Spleen (tissue), 7 donors: ENCODE results near the gene SEC24D.

Experiments used
- CTCF ChIP-seq, 11 experiments: fragments of 200-600 bp in 7 of 11; fragments of 450-650 bp in 4 of 11; sonication (generic) in 4 of 11; IDR thresholded peaks in 8 of 11; conservative IDR thresholded peaks in 3 of 11; 1 replicate in 7 of 11; 2 replicates in 4 of 11; pipeline versions ENCODE4 v1.4.0 to v1.8.0; 2016 to 2021; ENCODE audit warnings: antibody characterized with exemption in 11 of 11, inconsistent platforms in 4 of 11, mild to moderate bottlenecking in 1 of 11
- POLR2A ChIP-seq, 3 donors: fragments of 450-650 bp; IDR thresholded peaks; one replicate each; pipeline ENCODE4 v1.5.1; 2017; ENCODE audit warnings: antibody characterized with exemption in 3 of 3, mild to moderate bottlenecking in 1 of 3
- donor health status: DM: no; HTN: no; CAD: no; lungs with moderate emphysema.
- donor health status: DM: no; HTN: no; CAD: no.
- donor health status: DM: no; HTN: no; CAD: no.

GRCh38 chr4:118753685-118754084 is 82.2 kb downstream of the SEC24D start:
- TF ChIP-seq CTCF (IDR thresholded peaks at IDR 0.05 in 8 of 11, conservative IDR thresholded peaks at IDR 0.05 in 3 of 11), result no peak
- TF ChIP-seq POLR2A (IDR thresholded peaks at IDR 0.05), result no peak
